Neural progenitor cell (in vitro differentiated cells): ENCODE results near the gene CLEC4G. TPM values are rescaled to one million over a fixed set of nuclear protein-coding genes. Genes with fewer than 3 reads are reported as not detected.

Experiments used
- DNase-seq: peaks from one replicate; pipeline ENCODE4 v3.0.0-alpha.2; 2016; ENCODE audit warnings: low spot score
- H2AFZ ChIP-seq: fragments of 200-600 bp; sonication (generic); replicated peaks from 2 replicates; pipeline ENCODE4 v1.6.1; 2016; ENCODE audit warnings: antibody characterized with exemption
- H3F3A ChIP-seq: fragments of 200-600 bp; sonication (generic); 2 replicates; pipeline ENCODE4 v1.6.1; 2016; ENCODE audit warnings: antibody characterized with exemption, low read depth
- H3K27ac ChIP-seq: fragments of 200-600 bp; sonication (generic); 2 replicates; pipeline ENCODE4 v1.5.1; 2016; ENCODE audit warnings: mild to moderate bottlenecking
- H3K27me3 ChIP-seq: fragments of 200-600 bp; sonication (generic); 2 replicates; pipeline ENCODE4 v1.6.1; 2016; ENCODE audit warnings: mild to moderate bottlenecking, moderate library complexity
- H3K36me3 ChIP-seq: fragments of 200-600 bp; sonication (generic); 2 replicates; pipeline ENCODE4 v1.5.1; 2016
- H3K4me1 ChIP-seq: fragments of 200-600 bp; sonication (generic); 2 replicates; pipeline ENCODE4 v1.6.1; 2016; ENCODE audit warnings: mixed run types
- H3K4me2 ChIP-seq: fragments of 200-600 bp; sonication (generic); 2 replicates; pipeline ENCODE4 v1.6.1; 2016
- H3K4me3 ChIP-seq: fragments of 200-600 bp; sonication (generic); 2 replicates; pipeline ENCODE4 v1.5.1; 2016
- H3K79me2 ChIP-seq: fragments of 200-600 bp; sonication (generic); 2 replicates; pipeline ENCODE4 v1.6.1; 2016; ENCODE audit warnings: low read depth
- H3K9ac ChIP-seq: fragments of 200-600 bp; sonication (generic); 2 replicates; pipeline ENCODE4 v1.6.1; 2016
- H3K9me3 ChIP-seq: fragments of 200-600 bp; sonication (generic); 2 replicates; pipeline ENCODE4 v1.5.1; 2016; ENCODE audit warnings: low read depth
- H4K20me1 ChIP-seq: fragments of 200-600 bp; sonication (generic); 2 replicates; pipeline ENCODE4 v1.6.1; 2016; ENCODE audit warnings: low read depth
- H3K27ac Mint-ChIP-seq: 3 replicates; pipeline ENCODE4 v1.8.0; 2021; ENCODE audit warnings: mixed read lengths
- H3K27me3 Mint-ChIP-seq: 2 replicates; pipeline ENCODE4 v1.8.0; 2022; ENCODE audit warnings: low read depth, mild to moderate bottlenecking, inconsistent platforms, moderate library complexity, mixed read lengths; ENCODE audit not compliant: insufficient read depth
- H3K36me3 Mint-ChIP-seq: 3 replicates; pipeline ENCODE4 v1.8.0; 2021; ENCODE audit warnings: mixed read lengths
- H3K4me1 Mint-ChIP-seq: 3 replicates; pipeline ENCODE4 v1.8.0; 2021; ENCODE audit warnings: mixed read lengths
- H3K4me3 Mint-ChIP-seq: 3 replicates; pipeline ENCODE4 v1.8.0; 2021; ENCODE audit warnings: mild to moderate bottlenecking, moderate library complexity, mixed read lengths
- H3K9me3 Mint-ChIP-seq: 3 replicates; pipeline ENCODE4 v1.8.0; 2020; ENCODE audit warnings: mixed read lengths
- CTCF ChIP-seq: fragments of 200-600 bp; sonication (generic); IDR thresholded peaks from 2 replicates; pipeline ENCODE4 v1.5.1; 2017; ENCODE audit warnings: antibody characterized with exemption, mild to moderate bottlenecking
- EZH2 ChIP-seq: fragments of 200-600 bp; sonication (generic); IDR thresholded peaks from 2 replicates; pipeline ENCODE4 v1.6.1; 2017; ENCODE audit warnings: antibody characterized with exemption, mild to moderate bottlenecking, moderate library complexity
- EZH2phosphoT487 ChIP-seq: fragments of 200-600 bp; sonication (generic); IDR thresholded peaks from 2 replicates; pipeline ENCODE4 v1.6.1; 2017; ENCODE audit warnings: antibody characterized with exemption
- total RNA-seq: library from RNA; depleted of rRNA; stranded (reverse); fragments of >200 nt; gene quantifications from 2 replicates; pipeline ENCODE4 v1.2.3, GENCODE V29; 2015; ENCODE audit warnings: low replicate concordance

CLEC4G gene
- total RNA-seq, 1 donor from 2014 or later: not detected

GRCh38 chr19:7739801-7740681 lies 8.1 kb upstream of the CLEC4G start:
- TF ChIP-seq CTCF (no peak), EZH2 (no peak), EZH2phosphoT487 (no peak)
- H3K79me2 ChIP-seq: no peaks in the 10 kb centered on the region
- Mint-ChIP-seq H3K36me3 (no peaks in the 10 kb centered on the region), H3K27ac (no peak overlapping the region), H3K4me1 (no peaks in the 10 kb centered on the region), H3K4me3 (no peak overlapping the region), H3K27me3 (peaks cover 24% of the 10 kb centered on the region), H3K9me3 (no peaks in the 10 kb centered on the region)
- H3K27ac ChIP-seq: no peak overlapping the region
- no peaks in the 10 kb centered on the region for H3F3A ChIP-seq
- H3K4me2 ChIP-seq: no peak overlapping the region
- H3K4me3 ChIP-seq: no peak overlapping the region
- H4K20me1 ChIP-seq: no peaks in the 10 kb centered on the region
- DNase-seq: no peak
- H3K36me3 ChIP-seq: no peaks in the 10 kb centered on the region
- no peak overlapping the region for H2AFZ ChIP-seq
- no peak overlapping the region for H3K9ac ChIP-seq
- no peaks in the 10 kb centered on the region for H3K4me1 ChIP-seq
- peaks cover 66% of the 10 kb centered on the region for H3K27me3 ChIP-seq
- H3K9me3 ChIP-seq: no peaks in the 10 kb centered on the region

- H3K4me2 ChIP-seq: no peak overlapping the region
- peaks cover 23% of the 10 kb centered on the region for H3K27me3 Mint-ChIP-seq
- H3K27me3 ChIP-seq: peaks cover 74% of the 10 kb centered on the region
- no peak overlapping the region for H3K4me3 ChIP-seq
- no peaks in the 10 kb centered on the region for H3K36me3 Mint-ChIP-seq
- no peaks in the 10 kb centered on the region for H3K79me2 ChIP-seq
- no peaks in the 10 kb centered on the region for H3F3A ChIP-seq
- no peaks in the 10 kb centered on the region for H3K9me3 ChIP-seq
- TF ChIP-seq EZH2 (no peak), CTCF (no peak), EZH2phosphoT487 (no peak)
- no peaks in the 10 kb centered on the region for H3K4me1 ChIP-seq
- no peak overlapping the region for H3K27ac ChIP-seq
- H3K9me3 Mint-ChIP-seq: no peaks in the 10 kb centered on the region
- H3K36me3 ChIP-seq: no peaks in the 10 kb centered on the region
- no peak overlapping the region for H3K9ac ChIP-seq
- H4K20me1 ChIP-seq: no peaks in the 10 kb centered on the region
- no peak overlapping the region for H3K27ac Mint-ChIP-seq
- H3K4me3 Mint-ChIP-seq: no peak overlapping the region
- no peak overlapping the region for H2AFZ ChIP-seq
- H3K4me1 Mint-ChIP-seq: no peaks in the 10 kb centered on the region
- no peak for DNase-seq
These were observed 7.4 kb upstream of the CLEC4G start for GRCh38 chr19:7739211-7739755.

GRCh38 chr19:7738023-7738422 lies 6.1 kb upstream of the CLEC4G start:
- H3K4me2 ChIP-seq: no peak overlapping the region
- H3K9me3 Mint-ChIP-seq: no peaks in the 10 kb centered on the region
- H3K27ac Mint-ChIP-seq: no peak overlapping the region
- H3K4me3 ChIP-seq: no peak overlapping the region
- no peaks in the 10 kb centered on the region for H3K79me2 ChIP-seq
- H3K4me1 Mint-ChIP-seq: no peaks in the 10 kb centered on the region
- H4K20me1 ChIP-seq: no peaks in the 10 kb centered on the region
- no peaks in the 10 kb centered on the region for H3K36me3 ChIP-seq
- no peaks in the 10 kb centered on the region for H3F3A ChIP-seq
- no peak overlapping the region for H2AFZ ChIP-seq
- H3K36me3 Mint-ChIP-seq: no peaks in the 10 kb centered on the region
- no peak for DNase-seq
- H3K9me3 ChIP-seq: no peaks in the 10 kb centered on the region
- no peak overlapping the region for H3K27ac ChIP-seq
- no peak overlapping the region for H3K9ac ChIP-seq
- TF ChIP-seq CTCF (no peak), EZH2 (no peak), EZH2phosphoT487 (no peak)
- H3K4me3 Mint-ChIP-seq: no peak overlapping the region
- H3K4me1 ChIP-seq: no peaks in the 10 kb centered on the region
- peaks cover 80% of the 10 kb centered on the region for H3K27me3 ChIP-seq
- H3K27me3 Mint-ChIP-seq: peaks cover 20% of the 10 kb centered on the region
